Gastroesophageal sphincter (tissue), 3 donors: ENCODE results near the gene LIPE.

Source experiments
- CTCF ChIP-seq, 4 experiments: fragments of 200-600 bp in 2 of 4; fragments of 450-650 bp in 2 of 4; sonication (generic) in 1 of 4; IDR thresholded peaks; one replicate each; pipeline ENCODE4 v1.5.1; 2017 to 2019; ENCODE audit warnings: antibody characterized with exemption in 4 of 4, mild to moderate bottlenecking in 2 of 4, moderate library complexity in 2 of 4
- POLR2AphosphoS5 ChIP-seq: sonication (generic); formaldehyde crosslinking; IDR thresholded peaks from one replicate; pipeline ENCODE4 v1.6.1; 2017; ENCODE audit warnings: antibody characterized with exemption

- TF ChIP-seq CTCF (IDR thresholded peaks at IDR 0.05), result no peak
- no peak for TF ChIP-seq POLR2AphosphoS5
Measured at GRCh38 chr19:42389899-42390298, 37.3 kb downstream of the LIPE start, which contains the start of gene CNFN.
